Measurements from ENCODE around the gene INO80C. TPM values are rescaled to one million over a fixed set of nuclear protein-coding genes. Genes with fewer than 3 reads are reported as not detected.

Gene INO80C
- total RNA-seq, 2 donors from 2014 or later = 25.0 to 41.7 TPM

GRCh38 chr18:35436076-35436649 is 61.6 kb downstream of the INO80C start:
- no peaks in the 10 kb centered on the region for H3K4me1 Mint-ChIP-seq (ENCODE audit: low read depth in 2 of 2)
- no peak overlapping the region for H3K27ac Mint-ChIP-seq
- H3K36me3 Mint-ChIP-seq = peaks cover 12% of the 10 kb centered on the region
- peaks cover 6% of the 10 kb centered on the region for H3K9me3 Mint-ChIP-seq
- H3K27me3 Mint-ChIP-seq = peaks cover 17 to 22% of the 10 kb centered on the region in 2 donors
- ATAC-seq (no peak), DNase-seq (ENCODE audit: low spot score) (no peak)
- H3K4me3 Mint-ChIP-seq = no peak overlapping the region

DNA sequence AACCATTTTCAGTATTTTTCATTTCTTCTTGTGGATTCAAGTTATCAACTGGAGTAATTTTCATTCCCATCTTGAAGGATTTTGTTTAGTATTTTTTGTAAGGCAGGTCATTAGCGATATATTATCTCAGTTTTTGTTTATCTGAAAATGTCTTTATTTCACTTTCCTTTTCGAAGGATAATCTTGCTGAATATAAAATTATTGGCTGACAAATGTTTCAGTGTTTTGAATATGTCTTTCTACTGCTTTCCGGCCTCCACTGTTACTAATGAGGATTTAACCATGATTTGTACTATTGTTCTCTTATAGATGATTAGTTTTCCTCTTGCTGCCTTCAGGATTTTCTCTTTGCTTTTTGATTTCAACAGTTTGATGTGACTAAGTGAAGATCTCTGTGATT is 62.4 kb downstream of the INO80C start:
- ATAC-seq = no peak
- Mint-ChIP-seq H3K4me3 (no peak overlapping the region), H3K9me3 (peaks cover 6% of the 10 kb centered on the region), H3K4me1 (ENCODE audit: low read depth in 2 of 2) (no peaks in the 10 kb centered on the region), H3K36me3 (peaks cover 12% of the 10 kb centered on the region), H3K27me3 (peaks cover 17 to 22% of the 10 kb centered on the region in 2 donors), H3K27ac (no peak overlapping the region)
- no peak for DNase-seq (ENCODE audit: low spot score)

- Mint-ChIP-seq H3K27ac (no peak overlapping the region), H3K4me3 (no peak overlapping the region), H3K9me3 (peaks cover 6% of the 10 kb centered on the region), H3K36me3 (peaks cover 12% of the 10 kb centered on the region), H3K4me1 (ENCODE audit: low read depth in 2 of 2) (no peaks in the 10 kb centered on the region), H3K27me3 (peaks cover 14 to 22% of the 10 kb centered on the region in 2 donors)
- ATAC-seq (no peak), DNase-seq (ENCODE audit: low spot score) (no peak)
These were observed 65.2 kb downstream of the INO80C start for GRCh38 chr18:35432565-35433001.

GRCh38 chr18:35431374-35431741 is 66.4 kb downstream of the INO80C start:
- no peak overlapping the region for H3K4me3 Mint-ChIP-seq
- no peak overlapping the region for H3K27ac Mint-ChIP-seq
- peaks cover 6% of the 10 kb centered on the region for H3K9me3 Mint-ChIP-seq
- DNase-seq (ENCODE audit: low spot score) = no peak
- H3K4me1 Mint-ChIP-seq (ENCODE audit: low read depth in 2 of 2) = no peaks in the 10 kb centered on the region
- H3K36me3 Mint-ChIP-seq = peaks cover 8% of the 10 kb centered on the region
- no peak for ATAC-seq
- peaks cover 14 to 22% of the 10 kb centered on the region in 2 donors for H3K27me3 Mint-ChIP-seq

- DNase-seq (ENCODE audit: low spot score) = no peak
- no peaks in the 10 kb centered on the region for H3K4me1 Mint-ChIP-seq (ENCODE audit: low read depth in 2 of 2)
- no peak overlapping the region for H3K4me3 Mint-ChIP-seq
- no peak overlapping the region for H3K27ac Mint-ChIP-seq
- no peak for ATAC-seq
- H3K9me3 Mint-ChIP-seq = peaks cover 5% of the 10 kb centered on the region
- H3K27me3 Mint-ChIP-seq = peaks cover 14 to 19% of the 10 kb centered on the region in 2 donors
- peaks cover 6% of the 10 kb centered on the region for H3K36me3 Mint-ChIP-seq
These were observed 66.9 kb downstream of the INO80C start for GRCh38 chr18:35430721-35431373.

- no peak for DNase-seq (ENCODE audit: low spot score)
- Mint-ChIP-seq H3K27me3 (peaks cover 2 to 6% of the 10 kb centered on the region in 2 donors), H3K4me3 (no peak overlapping the region), H3K27ac (no peak overlapping the region), H3K4me1 (ENCODE audit: low read depth in 2 of 2) (no peaks in the 10 kb centered on the region), H3K9me3 (no peaks in the 10 kb centered on the region), H3K36me3 (no peaks in the 10 kb centered on the region)
- no peak for ATAC-seq
These were observed 71.0 kb downstream of the INO80C start for GRCh38 chr18:35426786-35427185.

GRCh38 chr18:35424356-35424755 is 73.4 kb downstream of the INO80C start:
- no peak overlapping the region for H3K27ac Mint-ChIP-seq
- no peaks in the 10 kb centered on the region for H3K9me3 Mint-ChIP-seq
- no peak overlapping the region for H3K4me3 Mint-ChIP-seq
- no peaks in the 10 kb centered on the region for H3K36me3 Mint-ChIP-seq
- H3K4me1 Mint-ChIP-seq (ENCODE audit: low read depth in 2 of 2) = no peaks in the 10 kb centered on the region
- peaks cover 8 to 15% of the 10 kb centered on the region in 2 donors for H3K27me3 Mint-ChIP-seq
- no peak for ATAC-seq
- DNase-seq (ENCODE audit: low spot score) = no peak

- DNase-seq (ENCODE audit: low spot score) (no peak), ATAC-seq (peak; percentile 41 to 45)
- Mint-ChIP-seq H3K4me1 (ENCODE audit: low read depth in 2 of 2) (no peaks in the 10 kb centered on the region), H3K9me3 (peaks cover 5% of the 10 kb centered on the region), H3K36me3 (peaks cover 2% of the 10 kb centered on the region), H3K27ac (no peak overlapping the region), H3K4me3 (no peak overlapping the region), H3K27me3 (peaks cover 14 to 21% of the 10 kb centered on the region in 2 donors)
These were observed 75.5 kb downstream of the INO80C start for GRCh38 chr18:35422237-35422636.

- DNase-seq (ENCODE audit: low spot score) (no peak), ATAC-seq (no peak)
- peaks cover 8% of the 10 kb centered on the region for H3K9me3 Mint-ChIP-seq
- H3K4me3 Mint-ChIP-seq = no peak overlapping the region
- peaks cover 4 to 12% of the 10 kb centered on the region in 2 donors for H3K4me1 Mint-ChIP-seq (ENCODE audit: low read depth in 2 of 2)
- peaks cover 5% of the 10 kb centered on the region for H3K36me3 Mint-ChIP-seq
- H3K27me3 Mint-ChIP-seq = peaks cover 28 to 35% of the 10 kb centered on the region in 2 donors
- H3K27ac Mint-ChIP-seq = no peak overlapping the region
These were observed 79.2 kb downstream of the INO80C start for GRCh38 chr18:35418610-35419009.

Other genes starting within 250 kb of the INO80C start
- 10 to 100 TPM; 22.2 to 25.6 TPM for gene ZSCAN30, start 207.7 kb downstream of the INO80C start, total RNA-seq
- 10 to 100 TPM; 32.9 to 63.1 TPM for gene ZNF24, start 153.5 kb downstream of the INO80C start, total RNA-seq
- gene ZNF396, start 120.6 kb downstream of the INO80C start, total RNA-seq = 1 to 10 TPM in 1 of 2 donors, under 1 TPM in 1; 0.52 to 1.3 TPM
- gene GALNT1, start 83.8 kb upstream of the INO80C start, total RNA-seq = 10 to 100 TPM; 60.2 to 72.7 TPM